Measurements from ENCODE around the gene CDK2AP2.

GRCh38 chr11:67514116-67514515 is 6.2 kb upstream of the CDK2AP2 start:
- TF ChIP-seq TAF1 (IDR thresholded peaks at IDR 0.05; ENCODE audit: low read depth), result no peak
- no peak for TF ChIP-seq ZBTB7A (IDR thresholded peaks at IDR 0.05; ENCODE audit: low read depth)
- TF ChIP-seq RAD21 (IDR thresholded peaks at IDR 0.05; ENCODE audit: low read depth), result no peak
- no peak for TF ChIP-seq EP300 (IDR thresholded peaks at IDR 0.05; ENCODE audit: borderline replicate concordance)
- TF ChIP-seq FOXM1 (IDR thresholded peaks at IDR 0.05; ENCODE audit: borderline replicate concordance, low read depth), result no peak
- no peak for TF ChIP-seq REST (IDR thresholded peaks at IDR 0.05; ENCODE audit: low read depth)
- no peak for TF ChIP-seq MAX (IDR thresholded peaks at IDR 0.05)
- no peak for TF ChIP-seq YY1 (IDR thresholded peaks at IDR 0.05; ENCODE audit: low read depth)
- no peak for TF ChIP-seq USF1 (IDR thresholded peaks at IDR 0.05)
- TF ChIP-seq NFIC (IDR thresholded peaks at IDR 0.05), result no peak
- TF ChIP-seq TEAD4 (IDR thresholded peaks at IDR 0.05), result no peak
- no peak for TF ChIP-seq EGR1 (IDR thresholded peaks at IDR 0.05)
- no peak for TF ChIP-seq CEBPB (IDR thresholded peaks at IDR 0.05)
- TF ChIP-seq CREB1 (IDR thresholded peaks at IDR 0.05; ENCODE audit: low read depth), result no peak
